NK-92 (cell line): Measurements from ENCODE around the gene MRGPRX3.
"Not testable (repeated sequence)": the region's sequence is repeated elsewhere in the genome, so short reads cannot be mapped to it uniquely, and the experiment has no call there.

ENCODE experiments used
- DNase-seq: peaks from one replicate; lab custom pipeline; 2025; ENCODE audit not compliant: unreplicated experiment; lab: John Stamatoyannopoulos, UW

The MRGPRX3 gene

DNA sequence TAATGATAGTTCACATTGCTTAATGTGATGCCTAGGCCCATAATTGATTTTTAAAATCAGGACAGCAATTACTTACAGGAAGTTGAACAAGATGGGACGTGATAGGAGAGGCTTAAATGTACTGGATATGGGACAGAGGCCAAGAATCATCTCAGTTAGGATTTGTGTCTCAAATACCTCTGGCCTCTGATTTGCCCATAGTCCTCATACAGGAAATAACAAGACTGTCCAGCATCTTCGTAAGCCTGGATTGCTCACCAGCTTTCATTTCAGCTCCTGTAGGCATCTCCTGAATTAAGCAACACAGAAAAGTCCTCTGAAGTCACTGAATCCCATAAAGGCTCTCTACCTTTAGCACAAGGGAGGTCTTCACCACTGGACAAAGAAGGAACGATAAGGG, at the start of gene MRGPRX3:
TSS of gene MRGPRX3 (plus strand) at position 231 of the 400 bp plus-strand sequence. CDS start 4,632 bp downstream, outside the sequence.
- no peak for DNase-seq

GRCh38 chr11:18088366-18088765, 44.0 kb upstream of the MRGPRX3 start:
- DNase-seq, result no peak

DNA sequence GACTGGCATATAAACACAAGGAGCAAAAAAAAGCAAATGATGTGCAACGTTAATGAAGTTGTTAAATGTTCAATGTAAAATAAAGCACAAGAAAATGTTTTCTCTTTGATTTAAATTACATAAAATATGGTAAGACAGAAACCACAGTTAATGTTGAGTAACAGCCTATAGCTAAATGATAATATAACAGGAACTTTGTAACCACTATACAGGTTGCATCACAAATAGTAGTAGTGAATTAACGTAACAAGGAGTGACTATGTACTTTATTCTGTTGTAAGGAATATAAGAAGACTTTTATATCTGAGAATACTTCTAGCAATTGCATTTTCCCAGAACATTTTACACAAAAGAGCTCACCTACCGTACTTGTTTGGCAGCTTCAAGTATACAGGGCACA, 43.4 kb upstream of the MRGPRX3 start:
- DNase-seq, result no peak

GRCh38 chr11:18091731-18092130, 40.6 kb upstream of the MRGPRX3 start:
- no peak for DNase-seq

- DNase-seq, result no peak
Measured at GRCh38 chr11:18093959-18094358, 38.4 kb upstream of the MRGPRX3 start.

GRCh38 chr11:18100926-18101656, 31.3 kb upstream of the MRGPRX3 start:
- DNase-seq, result no peak

DNA sequence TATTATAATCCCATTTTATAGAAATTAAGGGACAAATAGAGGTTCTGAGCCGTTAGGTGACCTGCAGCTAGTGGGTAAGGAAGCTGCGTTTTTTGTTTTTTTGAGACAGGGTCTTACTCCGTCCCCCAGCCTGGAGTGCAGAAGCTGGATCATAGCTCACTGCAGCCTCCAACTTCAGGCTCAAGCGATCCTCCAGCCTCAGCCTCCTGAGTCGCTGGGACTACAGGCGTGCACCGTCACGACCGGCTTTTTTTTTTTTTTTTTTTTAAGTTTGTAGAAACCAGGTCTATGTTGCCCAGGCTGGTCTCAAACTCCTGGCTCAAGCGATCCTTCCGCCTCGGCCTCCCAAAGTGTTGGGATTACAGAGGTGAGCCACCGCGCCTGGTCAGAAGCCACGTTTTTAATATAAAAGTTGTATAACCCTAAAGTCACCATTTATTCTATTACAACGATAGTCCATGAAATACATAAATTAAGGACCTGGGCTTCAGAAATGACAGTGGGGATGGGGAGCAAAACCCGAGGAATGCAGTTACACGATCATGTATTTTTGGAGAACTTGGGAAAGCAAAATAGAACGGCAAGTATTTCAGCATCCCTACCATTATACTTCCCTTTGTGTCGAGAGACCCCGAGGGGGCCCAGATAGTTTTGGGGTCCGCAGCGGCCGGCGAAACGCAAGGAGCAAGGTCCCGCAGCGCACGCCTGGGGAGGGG, 27.1 kb upstream of the MRGPRX3 start:
- no peak for DNase-seq

- DNase-seq, result peak; percentile 8
Measured at GRCh38 chr11:18105802-18106574, 26.4 kb upstream of the MRGPRX3 start, which contains the start of gene SAAL1. SAAL1 (minus strand) TSS chr11:18106082; CDS start chr11:18106041, 41 bp downstream.

DNA sequence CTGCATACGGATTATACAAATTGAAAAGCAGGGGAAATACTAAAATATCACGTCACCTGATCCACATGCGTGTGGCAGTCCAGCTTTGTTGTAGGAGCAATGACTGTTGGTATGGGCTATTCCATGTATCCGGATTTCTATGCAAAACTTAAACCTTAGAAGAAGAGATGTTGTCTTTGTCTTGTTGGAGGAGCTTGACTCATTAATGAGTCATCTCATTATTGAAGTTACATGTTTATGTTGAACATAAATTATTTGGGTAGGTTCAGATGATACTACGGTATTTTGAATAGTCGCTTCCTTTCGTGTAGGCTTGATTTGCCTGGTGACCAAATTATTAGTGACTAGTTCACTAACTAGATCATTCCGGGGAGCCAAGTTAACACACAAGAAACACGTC, 25.7 kb upstream of the MRGPRX3 start:
- no peak for DNase-seq

- no peak for DNase-seq
Measured at GRCh38 chr11:18108254-18108653, 24.1 kb upstream of the MRGPRX3 start.

DNA sequence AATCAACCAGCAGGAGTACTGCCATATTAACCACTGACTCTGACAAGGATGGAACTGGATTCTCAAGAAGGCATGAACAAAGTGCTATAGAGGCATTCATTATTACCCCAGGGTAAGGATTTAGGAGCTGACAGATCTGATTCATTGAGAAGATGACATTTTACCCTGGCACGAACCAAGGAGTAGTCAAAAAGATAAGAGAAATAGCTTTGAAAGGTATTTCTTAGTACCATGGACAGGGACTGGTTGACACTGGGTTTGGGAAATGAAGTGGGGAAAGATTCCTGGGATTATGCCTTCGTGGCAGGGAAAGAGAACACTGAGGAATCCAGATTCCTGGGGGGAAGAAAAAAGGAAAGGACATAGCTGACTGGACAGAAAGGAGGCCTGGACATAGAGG, 21.4 kb upstream of the MRGPRX3 start:
- no peak for DNase-seq

DNA sequence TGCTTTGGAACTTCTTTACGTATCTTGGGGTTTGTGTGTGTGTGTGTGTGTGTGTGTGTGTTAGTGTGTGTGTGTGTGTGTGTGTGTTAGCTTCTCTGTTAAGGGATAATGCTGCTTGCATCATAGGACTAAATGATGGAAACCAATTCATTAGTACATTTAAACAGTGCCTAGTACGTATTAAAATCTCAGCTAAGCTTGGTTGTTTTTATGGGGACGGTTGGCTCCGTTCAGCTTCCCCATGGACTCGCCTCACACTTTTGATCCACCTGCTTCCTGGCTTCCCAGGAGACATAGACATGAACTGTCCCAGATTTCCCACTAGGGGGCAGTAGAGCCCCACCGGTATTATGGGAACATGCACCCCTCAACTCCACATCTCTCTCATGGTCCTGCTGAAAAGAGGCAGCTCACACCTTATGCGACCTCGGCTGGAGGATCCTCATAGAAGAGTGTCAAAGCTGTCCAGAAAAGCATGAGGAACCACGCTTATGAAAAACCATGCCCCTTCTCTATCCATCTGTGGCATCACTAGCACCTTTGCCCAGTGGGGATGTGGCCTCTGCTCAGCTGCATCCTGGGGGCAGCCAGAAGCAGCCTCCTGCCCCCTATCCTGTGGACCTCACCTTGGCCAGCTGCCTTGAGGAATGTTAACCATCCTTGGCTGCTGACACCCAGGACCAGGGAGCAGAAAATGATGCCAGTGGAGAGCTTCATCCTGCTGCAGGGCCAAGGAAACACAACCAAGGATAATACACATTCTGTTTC, 16.8 kb upstream of the MRGPRX3 start:
- no peak for DNase-seq

DNA sequence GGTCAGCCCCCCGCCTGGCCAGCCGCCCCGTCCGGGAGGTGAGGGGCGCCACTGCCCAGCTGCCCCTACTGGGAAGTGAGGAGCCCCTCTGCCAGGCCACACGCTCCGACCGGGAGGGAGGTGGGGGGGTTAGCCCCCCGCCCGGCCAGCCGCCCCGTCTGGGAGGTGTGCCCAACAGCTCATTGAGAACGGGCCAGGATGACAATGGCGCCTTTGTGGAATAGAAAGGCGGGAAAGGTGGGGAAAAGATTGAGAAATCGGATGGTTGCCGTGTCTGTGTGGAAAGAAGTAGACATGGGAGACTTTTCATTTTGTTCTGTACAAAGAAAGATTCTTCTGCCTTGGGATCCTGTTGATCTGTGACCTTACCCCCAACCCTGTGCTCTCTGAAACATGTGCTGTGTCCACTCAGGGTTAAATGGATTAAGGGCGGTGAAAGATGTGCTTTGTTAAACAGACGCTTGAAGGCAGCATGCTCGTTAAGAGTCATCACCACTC, 11.0 kb upstream of the MRGPRX3 start:
- DNase-seq, result not testable (repeated sequence)

GRCh38 chr11:18131115-18131514, 1.3 kb upstream of the MRGPRX3 start:
- DNase-seq, result not testable (repeated sequence)

DNA sequence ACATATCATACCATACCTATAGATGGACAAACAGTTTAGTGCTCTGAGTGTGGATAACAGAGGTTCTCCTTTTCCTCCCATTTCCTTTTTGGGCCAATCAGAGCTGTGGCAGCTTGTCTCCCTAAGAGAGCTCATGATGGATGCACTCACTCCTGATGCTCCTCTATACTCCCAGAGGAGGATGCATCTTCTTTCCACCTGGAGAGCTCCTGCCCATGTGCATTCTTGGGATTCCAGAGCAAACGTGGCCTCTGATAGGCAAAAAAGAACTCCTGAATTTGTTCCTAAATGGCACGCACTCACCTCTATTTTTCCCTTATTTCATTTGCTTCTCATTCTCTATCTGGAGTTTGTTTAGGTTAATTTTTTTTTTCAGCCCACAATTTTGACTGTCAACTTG, 2.9 kb downstream of the MRGPRX3 start:
- no peak for DNase-seq

- no peak for DNase-seq
Measured at GRCh38 chr11:18137186-18137800, 4.9 kb downstream of the MRGPRX3 start.

DNA sequence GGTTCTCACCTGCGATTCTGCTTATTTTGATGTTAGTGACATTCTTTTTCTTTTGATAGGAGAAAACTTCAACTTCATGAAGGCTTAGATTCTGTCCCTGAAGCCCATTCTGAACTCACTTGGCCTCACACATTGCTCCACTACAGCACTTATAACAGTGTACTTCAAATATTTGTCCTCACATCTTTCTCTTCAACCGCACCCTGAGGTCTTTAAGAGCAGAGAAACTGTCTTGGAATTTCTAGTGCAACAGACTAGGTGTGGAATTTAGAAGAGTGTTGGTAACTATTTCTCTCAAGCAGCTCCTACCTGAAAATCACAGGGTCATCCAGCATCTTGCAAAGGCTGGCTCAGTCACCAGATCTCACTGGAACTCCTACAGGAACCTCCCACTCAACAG, 7.8 kb downstream of the MRGPRX3 start:
- no peak for DNase-seq

GRCh38 chr11:18144243-18144642, 11.9 kb downstream of the MRGPRX3 start:
- DNase-seq, result no peak

GRCh38 chr11:18145025-18145424, 12.7 kb downstream of the MRGPRX3 start:
- DNase-seq, result no peak

GRCh38 chr11:18145837-18146236, 13.5 kb downstream of the MRGPRX3 start:
- DNase-seq, result no peak
